Muscle of arm (tissue), 12 donors: ENCODE data around the gene UNC93A. TPM values are rescaled to one million over a fixed set of nuclear protein-coding genes. Genes with fewer than 3 reads are reported as not detected.
"Not testable (repeated sequence)": the region's sequence is repeated elsewhere in the genome, so short reads cannot be mapped to it uniquely, and the experiment has no call there.

Experiments
- DNase-seq: peaks from one replicate; pipeline ENCODE4 v3.0.0-alpha.2; 2013
- polyA plus RNA-seq, 12 donors: library from polyadenylated mRNA; unstranded; fragments of 120-200 nt; gene quantifications; one replicate each; pipeline ENCODE4 v1.2.1, GENCODE V29; 2013; ENCODE audit not compliant: insufficient read length in 12 of 12

The UNC93A gene
- polyA plus RNA-seq, 12 donors = 0.13 to 0.16 TPM; not detected in 10

- no peak for DNase-seq
Measured at GRCh38 chr6:167270499-167271311, 20.4 kb upstream of the UNC93A start.

GRCh38 chr6:167272151-167272550 lies 19.0 kb upstream of the UNC93A start:
- no peak for DNase-seq

GRCh38 chr6:167272696-167273379 lies 18.3 kb upstream of the UNC93A start:
- no peak for DNase-seq

- DNase-seq = no peak
Measured at GRCh38 chr6:167274270-167274669, 16.8 kb upstream of the UNC93A start.

- no peak for DNase-seq
Measured at GRCh38 chr6:167275001-167275400, 16.1 kb upstream of the UNC93A start.

- no peak for DNase-seq
Measured at GRCh38 chr6:167275436-167275835, 15.7 kb upstream of the UNC93A start.

GRCh38 chr6:167276772-167277533 lies 14.2 kb upstream of the UNC93A start:
- no peak for DNase-seq

- not testable (repeated sequence) for DNase-seq
Measured at GRCh38 chr6:167278173-167278940, 12.8 kb upstream of the UNC93A start.

GRCh38 chr6:167279766-167280446 lies 11.2 kb upstream of the UNC93A start:
- DNase-seq = no peak

GRCh38 chr6:167280466-167280865 lies 10.6 kb upstream of the UNC93A start:
- not testable (repeated sequence) for DNase-seq

GRCh38 chr6:167282165-167282564 lies 8.9 kb upstream of the UNC93A start:
- no peak for DNase-seq

- DNase-seq = not testable (repeated sequence)
Measured at GRCh38 chr6:167284565-167284964, 6.5 kb upstream of the UNC93A start.

- DNase-seq = no peak
Measured at GRCh38 chr6:167285077-167285770, 5.9 kb upstream of the UNC93A start.

GRCh38 chr6:167287513-167288048 lies 3.5 kb upstream of the UNC93A start:
- DNase-seq = no peak

- peak; percentile 12 for DNase-seq
Measured at GRCh38 chr6:167288591-167289225, 2.4 kb upstream of the UNC93A start.

GRCh38 chr6:167289291-167289690 lies 1.8 kb upstream of the UNC93A start:
- not testable (repeated sequence) for DNase-seq

GRCh38 chr6:167291623-167292300 lies 647 bp downstream of the UNC93A start:
- DNase-seq = no peak

GRCh38 chr6:167292301-167293087 lies 1.4 kb downstream of the UNC93A start:
- DNase-seq = no peak
